ENCODE measurements around the gene ADCK2.
"Not testable (repeated sequence)": the region's sequence is repeated elsewhere in the genome, so short reads cannot be mapped to it uniquely, and the experiment has no call there.

ADCK2 gene, protein sequence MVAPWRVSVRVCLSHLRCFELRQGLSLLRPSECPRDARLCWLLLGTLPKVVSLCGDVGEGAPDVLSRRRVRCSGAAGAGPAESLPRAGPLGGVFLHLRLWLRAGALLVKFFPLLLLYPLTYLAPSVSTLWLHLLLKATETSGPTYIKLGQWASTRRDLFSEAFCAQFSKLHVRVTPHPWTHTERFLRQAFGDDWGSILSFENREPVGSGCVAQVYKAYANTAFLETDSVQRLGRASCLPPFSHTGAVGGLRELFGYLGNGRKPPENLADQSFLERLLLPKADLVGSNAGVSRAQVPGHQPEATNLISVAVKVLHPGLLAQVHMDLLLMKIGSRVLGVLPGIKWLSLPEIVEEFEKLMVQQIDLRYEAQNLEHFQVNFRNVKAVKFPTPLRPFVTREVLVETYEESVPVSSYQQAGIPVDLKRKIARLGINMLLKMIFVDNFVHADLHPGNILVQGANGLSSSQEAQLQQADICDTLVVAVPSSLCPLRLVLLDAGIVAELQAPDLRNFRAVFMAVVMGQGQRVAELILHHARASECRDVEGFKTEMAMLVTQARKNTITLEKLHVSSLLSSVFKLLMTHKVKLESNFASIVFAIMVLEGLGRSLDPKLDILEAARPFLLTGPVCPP

DNA sequence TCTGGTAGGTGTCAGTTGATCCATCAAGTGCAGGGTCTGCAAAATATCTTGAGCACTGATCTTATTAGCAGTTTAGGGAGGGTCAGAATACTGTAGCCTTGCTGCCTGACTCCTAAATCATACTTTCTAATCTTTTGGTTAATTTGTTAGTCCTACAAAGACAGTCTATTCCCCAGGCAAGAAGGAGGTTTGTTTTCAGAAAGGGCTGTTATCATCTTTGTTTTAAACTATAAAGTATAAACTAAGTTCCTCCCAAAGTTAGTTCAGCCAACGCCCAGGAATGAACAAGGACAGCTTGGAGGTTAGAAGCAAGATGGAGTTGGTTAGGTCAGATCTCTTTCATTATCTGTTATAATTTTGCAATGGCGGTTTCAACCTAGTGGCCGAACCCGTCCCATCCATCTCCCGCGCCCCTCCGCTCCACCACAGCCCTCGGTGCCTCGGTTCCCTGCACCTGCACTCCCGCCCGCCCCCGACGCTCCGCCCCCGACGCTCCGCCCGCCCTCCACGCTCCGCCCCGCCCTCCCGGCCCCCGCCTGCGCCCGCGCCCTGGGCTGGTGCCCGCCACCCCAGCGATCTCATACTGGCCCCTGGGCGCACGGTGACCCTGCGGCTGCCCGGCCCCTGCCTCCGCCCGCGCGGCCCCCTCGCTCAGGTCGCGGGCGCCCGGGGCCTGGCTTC lies at the start of gene ADCK2:
ADCK2 (plus strand) TSS at position 564 of the 681 bp plus-strand sequence. CDS start 386 bp downstream, outside the sequence.
- no peak for DNase-seq (ENCODE audit: low read depth)

DNA sequence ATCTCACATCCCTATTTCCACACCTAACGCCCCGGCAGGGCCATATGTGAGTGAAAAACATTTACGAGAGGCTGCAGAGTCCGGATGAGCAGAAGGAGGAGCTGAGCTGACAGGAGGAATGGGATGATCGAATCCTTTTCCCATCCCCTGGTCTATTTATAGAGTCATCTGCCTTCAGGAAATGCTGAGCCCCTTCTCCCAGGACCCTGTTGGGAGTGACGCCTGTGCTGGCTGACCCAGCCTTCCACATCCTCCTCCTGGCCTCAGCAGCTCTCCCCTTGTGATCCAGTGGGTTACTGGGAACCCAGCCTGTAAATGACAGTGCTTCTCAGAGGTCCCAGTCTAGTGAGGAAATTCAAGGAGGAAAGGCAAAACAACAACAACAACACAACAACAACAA lies 48.8 kb upstream of the ADCK2 start:
- no peak for DNase-seq (ENCODE audit: low read depth)

DNA sequence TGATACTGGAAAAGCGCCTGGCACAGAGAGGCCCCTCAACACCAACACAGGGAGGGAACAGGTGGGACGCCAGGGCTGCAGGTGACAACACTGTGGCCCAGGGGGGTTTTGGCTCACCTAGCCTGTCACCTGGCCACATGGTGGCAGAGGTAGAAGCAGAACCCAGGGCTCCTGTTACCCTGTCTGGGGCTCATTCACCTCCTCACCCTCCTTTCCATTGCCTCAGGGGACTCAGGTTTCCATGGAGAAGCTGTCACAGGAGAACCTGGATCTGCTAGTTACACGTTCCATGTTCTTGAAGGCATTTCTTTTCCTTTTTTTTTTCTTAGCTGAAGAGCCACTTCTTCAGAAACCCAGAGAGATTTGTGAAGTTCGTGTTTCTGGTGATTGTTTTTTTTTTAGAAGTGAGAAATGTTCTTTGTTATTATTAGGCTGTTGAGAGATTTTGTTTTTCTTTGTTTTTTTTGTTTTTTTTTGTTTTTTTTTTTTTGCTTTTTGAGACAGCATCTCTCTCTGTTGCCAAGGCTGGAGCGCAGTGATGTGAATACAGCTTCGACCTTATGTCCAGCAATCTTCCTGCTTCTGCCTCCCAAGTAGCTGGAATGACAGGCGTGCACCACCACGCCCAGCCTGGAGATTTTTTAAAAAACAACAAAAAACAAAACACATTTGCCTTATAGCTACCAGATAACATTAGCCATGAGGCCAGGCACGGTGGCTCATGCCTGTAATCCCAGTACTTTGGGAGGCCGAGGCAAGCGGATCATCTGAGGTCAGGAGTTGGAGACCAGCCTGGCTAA lies 48.2 kb upstream of the ADCK2 start:
- DNase-seq (ENCODE audit: low read depth) = no peak

DNA sequence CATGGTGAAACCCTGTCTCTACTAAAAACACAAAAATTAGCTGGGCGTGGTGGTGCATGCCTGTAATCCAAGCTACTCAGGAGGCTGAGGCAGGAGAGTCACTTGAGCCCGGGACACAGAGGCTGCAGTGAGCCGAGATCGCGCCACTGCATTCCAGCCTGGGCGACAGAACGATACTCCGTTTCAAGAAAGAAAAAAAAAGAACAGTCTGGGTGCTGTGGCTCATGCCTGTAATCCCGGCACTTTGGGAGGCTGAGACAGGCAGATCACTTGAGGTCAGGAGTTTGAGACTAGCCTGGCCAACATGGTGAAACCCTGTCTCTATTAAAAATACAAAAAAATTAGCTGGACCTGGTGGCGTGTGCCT lies 47.6 kb upstream of the ADCK2 start:
- DNase-seq (ENCODE audit: low read depth) = not testable (repeated sequence)

DNA sequence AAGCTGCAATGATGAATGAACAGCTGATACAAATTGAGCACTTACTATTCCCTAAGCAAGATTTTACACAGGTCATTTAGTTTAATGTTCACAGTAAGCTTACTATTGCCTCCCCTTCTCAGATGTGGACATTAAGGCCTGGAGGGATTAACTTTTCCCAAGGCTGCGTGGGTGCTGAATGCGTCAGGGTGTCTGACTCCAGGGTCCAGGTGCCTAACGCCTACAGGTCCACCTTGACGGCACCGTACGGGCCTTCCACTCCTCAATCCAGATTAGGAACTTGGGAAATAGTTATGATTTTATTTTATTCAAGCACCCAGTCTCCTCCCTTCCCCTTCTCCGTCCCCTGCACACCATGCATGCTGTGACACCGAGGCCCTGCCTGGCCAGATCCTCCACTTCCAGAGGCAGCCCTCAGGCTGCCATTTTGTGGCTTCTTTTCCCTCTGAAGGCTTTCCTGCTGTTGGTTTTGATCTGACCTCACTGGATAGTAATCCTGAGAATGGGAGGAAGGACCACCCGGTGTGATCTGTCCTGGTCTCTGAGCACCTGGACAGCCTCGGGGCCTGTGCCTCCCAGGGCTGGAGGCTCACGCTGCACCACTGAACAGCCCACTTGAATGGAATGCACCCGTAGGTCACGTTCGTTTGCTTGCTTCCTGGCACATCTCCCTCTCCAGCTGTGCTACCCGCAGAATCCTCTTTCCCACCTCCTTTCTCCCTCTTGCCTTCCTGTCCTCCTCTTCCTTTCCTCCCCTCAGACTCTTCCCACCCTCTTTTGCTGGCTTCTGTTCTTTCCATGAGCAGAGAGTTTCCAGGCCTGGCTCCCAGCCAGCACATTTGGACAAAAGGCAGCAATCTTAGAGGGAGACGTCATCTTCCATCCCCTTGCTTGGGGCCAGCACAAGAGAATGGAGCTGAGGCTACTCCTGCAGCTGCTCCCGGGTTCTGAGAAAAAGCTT lies 46.6 kb upstream of the ADCK2 start:
- DNase-seq (ENCODE audit: low read depth) = peak; percentile 82

DNA sequence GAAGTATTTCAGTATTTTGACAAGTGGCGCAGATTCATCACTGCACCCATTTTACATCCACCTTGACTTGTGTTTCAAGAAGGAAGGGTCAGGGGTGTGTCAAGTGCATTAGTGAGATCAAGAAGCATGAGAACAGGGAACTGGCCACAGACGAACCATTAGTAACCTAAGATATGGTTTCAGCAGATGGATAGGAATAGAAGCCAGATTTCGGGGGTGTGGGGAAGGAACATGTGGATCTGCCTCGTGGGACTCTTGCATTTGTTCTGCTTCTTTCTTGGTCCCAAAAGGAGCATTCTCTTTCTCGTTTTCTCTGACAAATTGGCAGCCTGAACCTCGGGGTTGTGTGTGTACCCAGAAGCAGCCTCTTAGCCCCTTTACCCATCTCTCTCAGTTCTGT lies 41.7 kb upstream of the ADCK2 start:
- DNase-seq (ENCODE audit: low read depth) = no peak

DNA sequence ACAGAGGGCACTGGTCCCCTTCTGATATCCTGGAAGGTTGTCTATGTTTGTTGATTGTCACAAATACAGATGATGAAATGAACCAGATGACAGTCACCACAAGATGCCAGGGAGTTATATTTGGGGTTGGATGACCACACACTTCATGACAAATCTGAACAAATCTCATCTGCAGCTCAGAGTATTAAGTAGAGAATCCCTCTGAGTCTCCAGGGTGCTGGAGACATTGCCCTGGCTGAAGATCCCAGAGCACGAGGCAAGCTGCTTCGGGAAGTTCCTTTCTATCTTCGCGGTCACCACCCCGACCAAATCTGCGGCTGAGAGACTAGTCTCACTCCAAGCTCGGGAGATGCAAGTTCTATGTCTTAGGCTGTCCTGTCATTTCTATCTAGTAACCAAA lies 41.1 kb upstream of the ADCK2 start:
- DNase-seq (ENCODE audit: low read depth) = no peak

DNA sequence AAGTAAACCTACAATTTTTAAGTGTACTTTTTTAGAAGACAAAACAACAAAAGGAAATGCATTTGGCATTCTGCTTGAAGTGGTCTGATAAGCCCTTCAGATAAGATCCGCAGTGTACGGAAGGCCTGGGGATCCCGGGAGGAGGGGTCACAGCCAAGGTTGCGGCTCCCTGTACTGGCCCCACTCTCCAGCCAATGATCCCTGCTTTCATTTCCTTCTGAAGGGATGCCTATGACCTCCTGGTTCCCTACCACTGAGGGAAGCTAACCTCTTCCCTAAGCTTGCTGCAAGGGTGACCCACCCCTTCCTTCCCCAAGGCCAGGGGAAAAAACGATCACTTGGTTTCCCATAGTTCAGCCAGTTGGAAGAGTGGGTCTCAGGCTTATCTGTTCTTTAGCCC lies 37.4 kb upstream of the ADCK2 start:
- DNase-seq (ENCODE audit: low read depth) = no peak

DNA sequence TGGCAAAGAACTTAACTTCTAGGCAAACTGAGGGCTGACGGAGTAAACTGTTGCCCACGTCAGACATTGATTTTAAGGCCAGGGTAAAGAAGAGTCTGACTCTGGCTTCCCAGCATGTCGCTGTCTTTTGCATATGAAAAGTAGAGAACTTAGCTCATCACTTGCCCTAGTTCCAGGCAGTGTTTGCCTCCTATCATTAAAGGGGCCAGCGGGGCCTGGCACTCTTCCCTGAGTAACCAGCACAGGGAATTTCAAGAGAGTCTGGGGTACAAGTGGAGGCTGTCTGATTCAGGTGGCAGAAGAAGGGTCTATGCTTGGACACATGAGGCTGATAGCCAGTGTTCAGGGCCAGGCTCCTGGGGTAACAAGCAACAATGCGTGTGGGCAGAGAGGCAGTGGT lies 36.9 kb upstream of the ADCK2 start:
- DNase-seq (ENCODE audit: low read depth) = no peak

DNA sequence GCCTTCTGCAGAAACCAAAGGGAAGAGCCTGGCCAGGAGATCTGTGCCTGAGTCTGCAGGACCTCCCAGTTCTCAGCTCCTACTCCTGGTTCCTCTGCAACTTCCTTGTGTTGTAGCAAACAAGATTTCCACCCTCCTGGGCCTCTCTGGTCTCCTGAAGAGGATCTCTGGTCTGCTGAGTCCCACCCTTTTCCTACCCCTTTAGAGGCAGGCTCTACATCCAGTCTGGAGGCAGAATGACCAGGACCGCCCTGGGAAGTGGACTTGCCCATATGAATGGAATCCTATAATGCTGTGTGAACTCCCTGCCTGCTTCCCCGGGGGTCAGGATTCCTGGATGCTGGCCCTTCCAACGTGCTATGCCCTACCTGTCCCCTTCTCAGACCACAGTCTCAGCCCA lies 35.3 kb upstream of the ADCK2 start:
- no peak for DNase-seq (ENCODE audit: low read depth)

DNA sequence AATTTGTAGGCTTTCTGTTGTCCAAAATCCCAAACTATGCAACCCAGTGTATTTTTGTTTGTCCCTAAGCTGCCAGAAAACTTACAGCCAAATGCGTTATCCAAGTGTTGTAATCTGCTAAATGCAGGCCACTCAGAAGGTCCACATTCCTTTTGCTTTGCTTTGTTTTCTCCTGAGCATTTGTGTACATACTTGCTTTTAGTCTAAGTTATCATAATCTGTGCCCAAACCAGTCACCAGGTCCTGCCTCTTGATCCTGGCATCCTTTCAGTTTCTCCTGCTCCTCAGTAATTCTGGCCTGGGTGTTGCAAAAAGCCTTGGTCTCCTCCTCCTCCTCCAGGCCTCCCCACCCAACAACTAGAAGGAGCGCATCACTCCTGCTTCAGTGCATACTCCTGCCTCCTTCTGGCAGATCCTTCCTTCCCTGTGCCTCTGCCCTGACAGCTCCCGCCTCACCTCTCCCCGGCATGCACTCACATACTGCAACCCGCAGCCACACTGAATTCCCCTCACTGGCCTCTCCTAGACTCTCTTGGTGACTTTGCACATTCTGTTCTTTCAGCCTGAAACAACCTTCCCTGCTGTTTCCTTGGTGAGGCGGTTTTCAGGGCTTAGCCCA lies 34.5 kb upstream of the ADCK2 start:
- DNase-seq (ENCODE audit: low read depth) = peak; percentile 45

DNA sequence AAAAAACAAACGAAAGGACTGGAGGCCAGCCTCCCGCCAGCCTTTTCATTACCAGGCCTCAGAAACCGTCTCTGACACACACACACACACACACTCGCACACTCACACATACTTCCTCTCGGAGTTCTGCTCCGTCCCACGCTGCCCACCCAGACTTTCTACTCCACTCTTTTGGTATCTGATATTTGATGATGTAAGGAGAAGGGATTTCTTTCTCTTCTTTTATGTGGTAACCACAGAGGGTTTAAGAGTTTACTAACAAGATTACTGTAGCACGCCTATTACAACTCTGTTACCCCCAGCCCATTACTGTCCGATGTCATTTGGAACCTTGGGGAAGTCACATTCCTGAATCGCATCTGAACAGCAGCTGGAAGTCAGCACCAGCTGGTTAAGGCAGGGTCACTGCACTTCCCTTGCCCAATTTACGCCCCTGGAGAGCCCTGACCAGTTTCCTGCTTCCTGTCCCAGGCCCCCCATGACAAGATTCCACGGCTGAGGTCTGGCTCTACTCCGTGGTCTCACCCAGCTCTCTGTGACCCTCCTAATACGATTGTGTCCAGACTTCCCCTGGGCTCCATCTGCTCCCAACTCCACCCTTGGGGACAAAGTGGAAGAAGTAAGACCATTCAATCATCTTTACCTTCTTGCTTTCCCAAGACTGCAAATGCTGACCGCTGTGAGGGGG lies 33.2 kb upstream of the ADCK2 start:
- DNase-seq (ENCODE audit: low read depth) = no peak

DNA sequence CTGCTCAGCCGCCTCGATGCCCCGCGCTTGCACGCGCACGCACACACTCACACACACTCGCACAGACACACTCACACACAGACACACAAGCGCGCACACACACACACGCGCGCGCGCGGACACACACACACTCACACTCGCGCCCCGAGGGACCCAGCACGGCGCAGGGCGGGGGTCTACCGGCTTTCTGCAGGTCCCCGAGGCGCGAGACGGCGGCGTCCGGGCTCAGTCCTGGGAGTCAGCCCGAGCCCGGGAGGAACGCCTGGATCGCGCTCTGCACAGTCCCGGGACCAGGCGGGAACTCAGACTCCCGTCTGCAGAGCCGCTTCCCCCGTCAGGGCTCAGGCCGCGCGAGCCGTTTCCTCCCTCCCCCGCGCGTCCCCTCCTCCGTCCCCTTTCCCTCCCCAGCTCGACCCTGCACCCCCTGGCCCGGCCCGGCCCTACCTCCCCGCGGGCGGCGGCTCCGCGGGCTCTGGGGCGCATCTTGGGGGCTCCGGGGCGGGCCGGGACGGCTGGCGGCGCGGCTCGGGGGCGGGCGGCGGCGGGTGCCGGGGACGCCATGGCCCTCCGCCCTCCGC lies 32.6 kb upstream of the ADCK2 start:
- no peak for DNase-seq (ENCODE audit: low read depth)

DNA sequence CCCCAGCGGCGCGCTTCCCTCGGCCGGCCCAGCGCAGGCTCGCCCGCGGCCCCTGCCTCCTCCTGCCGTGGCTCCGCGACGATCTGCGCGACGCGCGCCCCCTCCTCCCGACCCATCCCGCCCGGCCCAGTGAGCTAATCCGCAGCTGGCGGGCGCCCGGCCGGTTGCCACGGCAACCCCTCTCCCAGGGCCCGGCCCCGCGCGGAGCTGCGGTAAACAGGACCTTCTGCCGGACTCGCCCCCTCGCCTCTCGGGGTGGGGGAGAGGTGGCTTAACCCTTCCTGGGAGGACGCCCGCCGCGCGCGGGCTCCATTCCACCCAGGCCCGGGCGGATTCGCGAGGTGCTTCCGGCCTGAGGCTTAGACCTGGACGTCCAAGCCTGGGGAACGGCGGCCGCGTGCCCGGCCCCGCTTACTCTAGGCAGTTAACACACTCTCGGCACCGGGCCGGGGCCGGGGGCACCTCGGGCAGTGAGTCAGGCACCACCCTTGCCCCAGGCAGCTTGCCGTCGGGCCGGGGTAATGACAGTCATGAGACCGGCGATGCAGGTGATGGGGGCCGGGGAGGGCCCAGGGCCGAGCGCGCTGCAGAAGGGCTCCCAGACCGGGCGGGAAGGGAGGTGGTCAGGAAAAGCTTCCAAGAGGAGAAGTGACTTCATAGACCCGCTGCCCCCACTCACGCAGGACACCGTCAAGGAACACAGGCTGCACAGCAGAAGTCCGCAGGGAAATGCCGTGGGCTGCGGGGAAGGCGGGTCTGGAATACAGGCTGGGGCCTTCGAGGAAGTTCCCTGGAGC lies 31.8 kb upstream of the ADCK2 start, which contains the start of gene DENND2A:
DENND2A (minus strand) TSS at position 87 of the 797 bp plus-strand sequence. CDS start 38,416 bp downstream, outside the sequence.
- DNase-seq (ENCODE audit: low read depth) = no peak

DNA sequence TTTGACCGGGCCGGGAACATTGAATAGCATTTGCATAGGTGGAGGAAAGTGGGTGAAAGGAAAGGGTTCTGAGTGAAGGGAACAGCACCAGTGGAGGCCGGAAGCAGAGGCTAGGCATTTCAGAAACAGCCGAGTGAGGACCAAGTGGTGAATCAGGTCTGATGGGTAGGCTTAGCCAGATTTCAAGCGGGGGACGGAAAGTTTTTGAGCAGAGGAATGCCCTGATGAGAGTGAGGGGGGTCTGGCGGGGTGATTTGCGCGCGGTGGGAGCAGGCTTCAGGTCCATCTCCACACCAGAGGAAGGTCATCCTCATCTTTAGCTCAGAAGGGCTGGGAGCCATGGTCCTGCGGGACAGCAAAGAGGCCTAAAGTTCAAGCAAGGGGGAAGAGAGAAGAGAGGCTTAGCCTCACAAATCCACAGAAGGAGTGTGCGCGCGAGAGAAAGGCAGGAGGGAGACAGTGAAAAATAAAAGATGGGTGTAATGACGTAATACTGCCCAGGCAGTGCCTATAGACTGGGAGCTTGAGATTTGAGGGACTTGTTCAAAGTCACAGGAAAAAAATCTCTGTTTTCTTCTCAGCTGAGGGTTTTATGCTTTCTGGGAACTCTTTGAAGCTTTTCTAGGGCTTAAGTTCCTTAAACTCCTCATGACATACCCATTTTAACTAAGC lies 31.1 kb upstream of the ADCK2 start:
- no peak for DNase-seq (ENCODE audit: low read depth)

DNA sequence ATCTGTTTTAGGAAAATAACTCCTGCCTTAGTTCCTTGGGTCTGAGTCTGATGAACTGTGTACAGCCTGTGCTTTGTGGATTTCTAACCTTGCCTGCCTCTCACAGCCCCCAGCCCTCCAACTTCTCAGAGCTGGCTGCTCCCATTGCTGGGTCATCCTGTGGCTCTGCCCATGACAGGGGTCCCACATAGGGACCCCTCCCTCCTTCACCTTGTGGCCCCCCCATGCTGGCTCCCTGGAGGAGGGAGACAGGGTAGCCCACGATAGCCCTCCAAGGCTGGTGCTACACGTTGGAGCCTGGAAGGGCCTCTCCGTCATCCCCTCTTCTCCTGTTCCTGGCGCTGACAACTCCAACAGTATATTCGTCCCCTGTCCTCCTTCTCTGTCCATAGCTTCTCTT lies 29.3 kb upstream of the ADCK2 start:
- DNase-seq (ENCODE audit: low read depth) = no peak

DNA sequence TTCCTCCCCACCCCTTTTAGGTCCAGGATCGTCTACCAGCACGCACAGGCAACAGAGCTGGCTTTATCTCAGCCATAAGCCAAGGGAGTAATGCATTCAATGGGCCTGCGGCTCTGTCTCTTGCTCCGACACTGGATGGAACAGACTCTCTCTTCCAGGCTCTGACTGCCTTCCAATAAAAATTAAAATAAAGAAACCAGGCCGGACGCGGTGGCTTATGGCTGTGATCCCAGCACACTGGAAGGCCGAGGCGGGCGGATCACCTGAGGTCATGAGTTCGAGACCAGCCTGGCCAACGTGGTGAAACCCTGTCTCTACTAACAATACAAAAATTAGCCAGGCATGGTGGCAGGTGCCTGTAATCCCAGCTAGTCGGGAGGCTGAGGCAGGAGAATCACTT lies 28.0 kb upstream of the ADCK2 start:
- DNase-seq (ENCODE audit: low read depth) = not testable (repeated sequence)
